ENCODE data around the gene LDLRAD3.

GRCh38 chr11:36238881-36239280 lies 295.0 kb downstream of the LDLRAD3 start:
- TF ChIP-seq CREB1 (IDR thresholded peaks at IDR 0.05; ENCODE audit: low read depth) (no peak), RAD21 (IDR thresholded peaks at IDR 0.05; ENCODE audit: low read depth) (no peak), YY1 (IDR thresholded peaks at IDR 0.05; ENCODE audit: low read depth) (no peak), EP300 (IDR thresholded peaks at IDR 0.05; ENCODE audit: borderline replicate concordance) (no peak), CEBPB (IDR thresholded peaks at IDR 0.05) (no peak), EGR1 (IDR thresholded peaks at IDR 0.05) (no peak), USF1 (IDR thresholded peaks at IDR 0.05) (no peak), TCF12 (IDR thresholded peaks at IDR 0.05; ENCODE audit: low read depth) (no peak)
